HEK293 (cell line): ENCODE measurements around the gene C4orf50.

Experiments
- CTCF ChIA-PET: fragments of 350-600 bp; formaldehyde crosslinking; extraction: SDS; loops from one replicate; lab custom pipeline; 2021; ENCODE audit warnings: antibody characterized with exemption; lab: Yijun Ruan, JAX
- POLR2A ChIA-PET: fragments of 300-600 bp; formaldehyde crosslinking; extraction: SDS; loops from one replicate; lab custom pipeline; 2020; ENCODE audit warnings: antibody characterized with exemption, inconsistent platforms; lab: Yijun Ruan, JAX
- H3K27ac ChIP-seq: fragments of 200-500 bp; sonication (Bioruptor generic); 2 replicates; pipeline ENCODE4 v1.5.1; 2014; ENCODE audit warnings: low read depth, low read length, control low read depth, inconsistent platforms; ENCODE audit errors: extremely low read depth
- H3K36me3 ChIP-seq, 2 experiments: fragments of 200-500 bp in 1 of 2; sonication (Bioruptor generic) in 1 of 2; 1 replicate in 1 of 2; 2 replicates in 1 of 2; pipeline ENCODE4 v1.5.1; 2014 to 2017; ENCODE audit warnings: inconsistent platforms in 2 of 2, low read length in 2 of 2; ENCODE audit not compliant: control insufficient read depth in 2 of 2, insufficient read depth in 1 of 2
- H3K4me1 ChIP-seq: fragments of 200-500 bp; sonication (Bioruptor generic); 2 replicates; pipeline ENCODE4 v1.5.1; 2014; ENCODE audit warnings: mild to moderate bottlenecking, low read length, inconsistent platforms; ENCODE audit not compliant: control insufficient read depth, insufficient read depth
- H3K4me3 ChIP-seq: 2 replicates; pipeline ENCODE4 v1.5.1; 2011; ENCODE audit warnings: low read depth, mild to moderate bottlenecking, control low read depth, low read length, moderate library complexity
- H3K9me3 ChIP-seq: fragments of 200-500 bp; sonication (Bioruptor generic); 2 replicates; pipeline ENCODE4 v1.5.1; 2014; ENCODE audit warnings: low read depth, low read length, inconsistent platforms; ENCODE audit not compliant: control insufficient read depth, insufficient read depth
- KLF10 ChIP-seq: fragments of 450-650 bp; IDR thresholded peaks from 2 replicates; pipeline ENCODE4 v1.5.1; 2018; ENCODE audit warnings: missing biosample characterization, mild to moderate bottlenecking, missing genetic modification characterization
- SCRT1 ChIP-seq: fragments of 450-650 bp; formaldehyde crosslinking; IDR thresholded peaks from 2 replicates; pipeline ENCODE4 v1.5.1; 2016; ENCODE audit warnings: missing biosample characterization, missing genetic modification characterization, borderline replicate concordance
- SP2 ChIP-seq: fragments of 450-650 bp; formaldehyde crosslinking; IDR thresholded peaks from 2 replicates; pipeline ENCODE4 v1.5.1; 2016; ENCODE audit warnings: missing biosample characterization, missing genetic modification characterization
- TCF7L2 ChIP-seq: IDR thresholded peaks from 2 replicates; pipeline ENCODE4 v1.6.1; 2011; ENCODE audit warnings: low read depth, mild to moderate bottlenecking, inconsistent platforms, low read length, moderate library complexity, borderline replicate concordance
- ZIC2 ChIP-seq: fragments of 450-650 bp; formaldehyde crosslinking; IDR thresholded peaks from 2 replicates; pipeline ENCODE4 v1.5.1; 2016; ENCODE audit warnings: missing biosample characterization, missing genetic modification characterization
- ZNF16 ChIP-seq: fragments of 450-650 bp; formaldehyde crosslinking; IDR thresholded peaks from 2 replicates; pipeline ENCODE4 v1.5.1; 2016; ENCODE audit warnings: low read depth, missing biosample characterization, missing genetic modification characterization
- ZNF174 ChIP-seq: fragments of 450-650 bp; formaldehyde crosslinking; IDR thresholded peaks from 2 replicates; pipeline ENCODE4 v1.5.0; 2017; ENCODE audit warnings: missing biosample characterization, mild to moderate bottlenecking, missing genetic modification characterization
- ZNF24 ChIP-seq: fragments of 450-650 bp; formaldehyde crosslinking; IDR thresholded peaks from 2 replicates; pipeline ENCODE4 v1.5.1; 2016; ENCODE audit warnings: missing biosample characterization, missing genetic modification characterization
- ZNF248 ChIP-seq: fragments of 450-650 bp; formaldehyde crosslinking; IDR thresholded peaks from 2 replicates; pipeline ENCODE4 v1.5.1; 2017; ENCODE audit warnings: missing biosample characterization, missing genetic modification characterization
- ZNF266 ChIP-seq: fragments of 450-650 bp; formaldehyde crosslinking; IDR thresholded peaks from 2 replicates; pipeline ENCODE4 v1.5.1; 2016; ENCODE audit warnings: missing biosample characterization, missing genetic modification characterization, low read depth
- ZNF514 ChIP-seq: fragments of 450-650 bp; formaldehyde crosslinking; IDR thresholded peaks from 2 replicates; pipeline ENCODE4 v1.5.1; 2016; ENCODE audit warnings: missing biosample characterization, missing genetic modification characterization
- ZNF561 ChIP-seq: fragments of 450-650 bp; IDR thresholded peaks from 2 replicates; pipeline ENCODE4 v1.5.1; 2018; ENCODE audit warnings: missing biosample characterization, missing genetic modification characterization, borderline replicate concordance
- ZNF571 ChIP-seq: fragments of 450-650 bp; formaldehyde crosslinking; IDR thresholded peaks from 2 replicates; pipeline ENCODE4 v1.5.0; 2017; ENCODE audit warnings: missing biosample characterization, missing genetic modification characterization
- ZNF660 ChIP-seq: fragments of 450-650 bp; IDR thresholded peaks from 2 replicates; pipeline ENCODE4 v1.5.1; 2018; ENCODE audit warnings: missing biosample characterization, mild to moderate bottlenecking, missing genetic modification characterization
- ZNF776 ChIP-seq: fragments of 450-650 bp; formaldehyde crosslinking; IDR thresholded peaks from 2 replicates; pipeline ENCODE4 v1.5.0; 2017; ENCODE audit warnings: missing biosample characterization, missing genetic modification characterization, borderline replicate concordance
- TF ChIP-seq, protein P1 (sequence below): fragments of 450-650 bp; IDR thresholded peaks from 2 replicates; pipeline ENCODE4 v1.5.1; 2018; ENCODE audit warnings: missing biosample characterization, missing genetic modification characterization
- TF ChIP-seq, protein P2 (sequence below): fragments of 450-650 bp; formaldehyde crosslinking; IDR thresholded peaks from 2 replicates; pipeline ENCODE4 v1.5.1; 2016; ENCODE audit warnings: missing biosample characterization, missing genetic modification characterization
- TF ChIP-seq, protein P3 (sequence below): fragments of 450-650 bp; formaldehyde crosslinking; IDR thresholded peaks from 2 replicates; pipeline ENCODE4 v1.5.1; 2016; ENCODE audit warnings: missing biosample characterization, missing genetic modification characterization, borderline replicate concordance
- TF ChIP-seq, protein P4 (sequence below): fragments of 450-650 bp; formaldehyde crosslinking; IDR thresholded peaks from 2 replicates; pipeline ENCODE4 v1.5.1; 2016; ENCODE audit warnings: missing biosample characterization, missing genetic modification characterization
- TF ChIP-seq, protein P5 (sequence below): fragments of 450-650 bp; formaldehyde crosslinking; IDR thresholded peaks from 2 replicates; pipeline ENCODE4 v1.5.1; 2016; ENCODE audit warnings: missing biosample characterization, missing genetic modification characterization

Gene C4orf50

DNA sequence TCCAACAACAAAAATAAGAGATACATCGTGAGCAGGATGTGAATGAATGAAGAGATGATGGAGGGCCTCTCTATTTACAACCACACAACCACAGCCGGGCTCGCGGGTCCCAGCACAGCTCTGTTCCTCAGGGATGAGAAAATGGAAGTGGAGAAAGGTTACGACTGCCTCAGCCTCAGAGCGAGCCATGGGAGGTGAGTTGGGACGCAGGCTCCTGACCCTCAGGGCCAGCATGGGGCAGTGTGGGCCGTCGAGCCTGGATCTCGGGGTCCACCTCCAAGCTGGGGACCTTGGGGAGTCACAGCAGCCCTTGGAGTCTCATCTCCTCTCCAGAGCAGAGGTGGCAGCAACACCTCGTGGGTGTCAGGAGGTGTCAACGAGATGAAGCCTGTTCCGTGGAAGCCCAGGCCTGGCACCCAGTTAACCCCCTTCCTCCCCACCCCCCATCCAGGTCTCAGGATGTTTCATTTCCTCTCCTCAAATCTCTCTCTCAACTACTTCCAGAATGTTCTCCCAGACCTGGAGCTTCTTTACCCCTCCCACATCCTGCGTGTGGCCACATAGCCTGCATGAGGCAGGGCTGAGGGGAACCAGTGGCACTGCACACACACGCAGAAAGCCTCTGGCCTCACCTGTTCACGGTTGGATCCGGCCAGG, 25.9 kb downstream of the C4orf50 start:
- no peak for TF ChIP-seq SP2 (tag by site-specific recombination)
- no peak for TF ChIP-seq ZNF660 (tag by site-specific recombination)
- TF ChIP-seq, protein P1, sequence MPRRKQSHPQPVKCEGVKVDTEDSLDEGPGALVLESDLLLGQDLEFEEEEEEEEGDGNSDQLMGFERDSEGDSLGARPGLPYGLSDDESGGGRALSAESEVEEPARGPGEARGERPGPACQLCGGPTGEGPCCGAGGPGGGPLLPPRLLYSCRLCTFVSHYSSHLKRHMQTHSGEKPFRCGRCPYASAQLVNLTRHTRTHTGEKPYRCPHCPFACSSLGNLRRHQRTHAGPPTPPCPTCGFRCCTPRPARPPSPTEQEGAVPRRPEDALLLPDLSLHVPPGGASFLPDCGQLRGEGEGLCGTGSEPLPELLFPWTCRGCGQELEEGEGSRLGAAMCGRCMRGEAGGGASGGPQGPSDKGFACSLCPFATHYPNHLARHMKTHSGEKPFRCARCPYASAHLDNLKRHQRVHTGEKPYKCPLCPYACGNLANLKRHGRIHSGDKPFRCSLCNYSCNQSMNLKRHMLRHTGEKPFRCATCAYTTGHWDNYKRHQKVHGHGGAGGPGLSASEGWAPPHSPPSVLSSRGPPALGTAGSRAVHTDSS (tag by site-specific recombination): no peak
- no peak for TF ChIP-seq ZNF248
- TF ChIP-seq ZIC2 (tag by site-specific recombination): no peak
- no peak for TF ChIP-seq KLF10 (tag by site-specific recombination)
- TF ChIP-seq ZNF571 (tag by site-specific recombination): no peak
- CTCF ChIA-PET: interaction anchor here (1.1 to 1.7 kb wide), 2 partner anchors 27 to 95 kb away, joined by 3 to 6 read pairs; no protein-coding TSS in a partner anchor
- H3K4me1 ChIP-seq: no peaks in the 10 kb centered on the region
- no peaks in the 10 kb centered on the region for H3K36me3 ChIP-seq
- H3K9me3 ChIP-seq: no peaks in the 10 kb centered on the region
- H3K4me3 ChIP-seq: no peak overlapping the region
- no peak overlapping the region for H3K27ac ChIP-seq
- POLR2A ChIA-PET: no interaction called here

DNA sequence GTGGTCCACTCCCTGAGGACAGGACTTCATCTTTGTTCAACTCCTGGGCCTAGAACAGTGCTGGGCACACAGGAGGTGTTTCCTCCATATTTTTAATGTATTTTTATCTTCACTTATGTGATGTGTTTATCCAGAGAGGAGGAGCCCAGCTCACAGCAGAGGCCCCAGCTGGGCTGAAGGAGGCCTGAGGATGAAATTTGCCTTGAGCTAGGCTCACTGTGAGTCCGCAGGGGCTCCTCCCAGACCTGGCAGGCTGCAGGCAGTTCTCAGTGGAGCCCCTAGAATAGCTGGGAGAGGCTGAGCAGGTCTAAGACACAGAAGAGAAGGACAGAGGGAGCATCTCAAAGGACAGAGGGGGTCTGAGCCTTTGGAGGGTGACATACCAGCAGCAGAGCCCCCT, 26.8 kb downstream of the C4orf50 start:
- TF ChIP-seq TCF7L2 (no peak), ZNF514 (tag by site-specific recombination) (no peak), ZNF776 (tag by site-specific recombination) (no peak), ZNF561 (tag by site-specific recombination) (no peak), ZNF174 (tag by site-specific recombination) (no peak), ZNF16 (tag by site-specific recombination) (no peak), ZNF24 (no peak), SCRT1 (tag by site-specific recombination) (no peak), ZNF266 (tag by site-specific recombination) (no peak)
- TF ChIP-seq, protein P2, sequence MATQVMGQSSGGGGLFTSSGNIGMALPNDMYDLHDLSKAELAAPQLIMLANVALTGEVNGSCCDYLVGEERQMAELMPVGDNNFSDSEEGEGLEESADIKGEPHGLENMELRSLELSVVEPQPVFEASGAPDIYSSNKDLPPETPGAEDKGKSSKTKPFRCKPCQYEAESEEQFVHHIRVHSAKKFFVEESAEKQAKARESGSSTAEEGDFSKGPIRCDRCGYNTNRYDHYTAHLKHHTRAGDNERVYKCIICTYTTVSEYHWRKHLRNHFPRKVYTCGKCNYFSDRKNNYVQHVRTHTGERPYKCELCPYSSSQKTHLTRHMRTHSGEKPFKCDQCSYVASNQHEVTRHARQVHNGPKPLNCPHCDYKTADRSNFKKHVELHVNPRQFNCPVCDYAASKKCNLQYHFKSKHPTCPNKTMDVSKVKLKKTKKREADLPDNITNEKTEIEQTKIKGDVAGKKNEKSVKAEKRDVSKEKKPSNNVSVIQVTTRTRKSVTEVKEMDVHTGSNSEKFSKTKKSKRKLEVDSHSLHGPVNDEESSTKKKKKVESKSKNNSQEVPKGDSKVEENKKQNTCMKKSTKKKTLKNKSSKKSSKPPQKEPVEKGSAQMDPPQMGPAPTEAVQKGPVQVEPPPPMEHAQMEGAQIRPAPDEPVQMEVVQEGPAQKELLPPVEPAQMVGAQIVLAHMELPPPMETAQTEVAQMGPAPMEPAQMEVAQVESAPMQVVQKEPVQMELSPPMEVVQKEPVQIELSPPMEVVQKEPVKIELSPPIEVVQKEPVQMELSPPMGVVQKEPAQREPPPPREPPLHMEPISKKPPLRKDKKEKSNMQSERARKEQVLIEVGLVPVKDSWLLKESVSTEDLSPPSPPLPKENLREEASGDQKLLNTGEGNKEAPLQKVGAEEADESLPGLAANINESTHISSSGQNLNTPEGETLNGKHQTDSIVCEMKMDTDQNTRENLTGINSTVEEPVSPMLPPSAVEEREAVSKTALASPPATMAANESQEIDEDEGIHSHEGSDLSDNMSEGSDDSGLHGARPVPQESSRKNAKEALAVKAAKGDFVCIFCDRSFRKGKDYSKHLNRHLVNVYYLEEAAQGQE (tag by site-specific recombination): no peak
- TF ChIP-seq, protein P3, sequence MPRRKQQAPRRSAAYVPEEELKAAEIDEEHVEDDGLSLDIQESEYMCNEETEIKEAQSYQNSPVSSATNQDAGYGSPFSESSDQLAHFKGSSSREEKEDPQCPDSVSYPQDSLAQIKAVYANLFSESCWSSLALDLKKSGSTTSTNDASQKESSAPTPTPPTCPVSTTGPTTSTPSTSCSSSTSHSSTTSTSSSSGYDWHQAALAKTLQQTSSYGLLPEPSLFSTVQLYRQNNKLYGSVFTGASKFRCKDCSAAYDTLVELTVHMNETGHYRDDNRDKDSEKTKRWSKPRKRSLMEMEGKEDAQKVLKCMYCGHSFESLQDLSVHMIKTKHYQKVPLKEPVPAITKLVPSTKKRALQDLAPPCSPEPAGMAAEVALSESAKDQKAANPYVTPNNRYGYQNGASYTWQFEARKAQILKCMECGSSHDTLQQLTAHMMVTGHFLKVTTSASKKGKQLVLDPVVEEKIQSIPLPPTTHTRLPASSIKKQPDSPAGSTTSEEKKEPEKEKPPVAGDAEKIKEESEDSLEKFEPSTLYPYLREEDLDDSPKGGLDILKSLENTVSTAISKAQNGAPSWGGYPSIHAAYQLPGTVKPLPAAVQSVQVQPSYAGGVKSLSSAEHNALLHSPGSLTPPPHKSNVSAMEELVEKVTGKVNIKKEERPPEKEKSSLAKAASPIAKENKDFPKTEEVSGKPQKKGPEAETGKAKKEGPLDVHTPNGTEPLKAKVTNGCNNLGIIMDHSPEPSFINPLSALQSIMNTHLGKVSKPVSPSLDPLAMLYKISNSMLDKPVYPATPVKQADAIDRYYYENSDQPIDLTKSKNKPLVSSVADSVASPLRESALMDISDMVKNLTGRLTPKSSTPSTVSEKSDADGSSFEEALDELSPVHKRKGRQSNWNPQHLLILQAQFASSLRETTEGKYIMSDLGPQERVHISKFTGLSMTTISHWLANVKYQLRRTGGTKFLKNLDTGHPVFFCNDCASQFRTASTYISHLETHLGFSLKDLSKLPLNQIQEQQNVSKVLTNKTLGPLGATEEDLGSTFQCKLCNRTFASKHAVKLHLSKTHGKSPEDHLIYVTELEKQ (tag by site-specific recombination): no peak
- TF ChIP-seq, protein P4, sequence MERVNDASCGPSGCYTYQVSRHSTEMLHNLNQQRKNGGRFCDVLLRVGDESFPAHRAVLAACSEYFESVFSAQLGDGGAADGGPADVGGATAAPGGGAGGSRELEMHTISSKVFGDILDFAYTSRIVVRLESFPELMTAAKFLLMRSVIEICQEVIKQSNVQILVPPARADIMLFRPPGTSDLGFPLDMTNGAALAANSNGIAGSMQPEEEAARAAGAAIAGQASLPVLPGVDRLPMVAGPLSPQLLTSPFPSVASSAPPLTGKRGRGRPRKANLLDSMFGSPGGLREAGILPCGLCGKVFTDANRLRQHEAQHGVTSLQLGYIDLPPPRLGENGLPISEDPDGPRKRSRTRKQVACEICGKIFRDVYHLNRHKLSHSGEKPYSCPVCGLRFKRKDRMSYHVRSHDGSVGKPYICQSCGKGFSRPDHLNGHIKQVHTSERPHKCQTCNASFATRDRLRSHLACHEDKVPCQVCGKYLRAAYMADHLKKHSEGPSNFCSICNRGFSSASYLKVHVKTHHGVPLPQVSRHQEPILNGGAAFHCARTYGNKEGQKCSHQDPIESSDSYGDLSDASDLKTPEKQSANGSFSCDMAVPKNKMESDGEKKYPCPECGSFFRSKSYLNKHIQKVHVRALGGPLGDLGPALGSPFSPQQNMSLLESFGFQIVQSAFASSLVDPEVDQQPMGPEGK (tag by site-specific recombination): no peak
- TF ChIP-seq, protein P5, sequence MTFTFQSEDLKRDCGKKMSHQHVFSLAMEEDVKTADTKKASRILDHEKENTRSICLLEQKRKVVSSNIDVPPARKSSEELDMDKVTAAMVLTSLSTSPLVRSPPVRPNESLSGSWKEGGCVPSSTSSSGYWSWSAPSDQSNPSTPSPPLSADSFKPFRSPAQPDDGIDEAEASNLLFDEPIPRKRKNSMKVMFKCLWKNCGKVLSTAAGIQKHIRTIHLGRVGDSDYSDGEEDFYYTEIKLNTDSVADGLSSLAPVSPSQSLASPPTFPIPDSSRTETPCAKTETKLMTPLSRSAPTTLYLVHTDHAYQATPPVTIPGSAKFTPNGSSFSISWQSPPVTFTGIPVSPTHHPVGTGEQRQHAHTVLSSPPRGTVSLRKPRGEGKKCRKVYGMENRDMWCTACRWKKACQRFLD: no peak
- Histone ChIP-seq H3K9me3 (no peaks in the 10 kb centered on the region), H3K4me1 (no peaks in the 10 kb centered on the region), H3K4me3 (no peak overlapping the region), H3K27ac (no peak overlapping the region), H3K36me3 (no peaks in the 10 kb centered on the region)
- ChIA-PET POLR2A (no interaction called here), CTCF (interaction anchor here (1.1 to 1.7 kb wide), 2 partner anchors 28 to 96 kb away, joined by 3 to 6 read pairs; no protein-coding TSS in a partner anchor)
